ENCODE data around the gene GNA12. TPM values are rescaled to one million over a fixed set of nuclear protein-coding genes. Genes with fewer than 3 reads are reported as not detected.

GNA12 gene
- total and polyA plus RNA-seq, 2 of the 4 experiments (the other 2 are of a cell fraction), result 14.3 to 93.9 TPM

DNA sequence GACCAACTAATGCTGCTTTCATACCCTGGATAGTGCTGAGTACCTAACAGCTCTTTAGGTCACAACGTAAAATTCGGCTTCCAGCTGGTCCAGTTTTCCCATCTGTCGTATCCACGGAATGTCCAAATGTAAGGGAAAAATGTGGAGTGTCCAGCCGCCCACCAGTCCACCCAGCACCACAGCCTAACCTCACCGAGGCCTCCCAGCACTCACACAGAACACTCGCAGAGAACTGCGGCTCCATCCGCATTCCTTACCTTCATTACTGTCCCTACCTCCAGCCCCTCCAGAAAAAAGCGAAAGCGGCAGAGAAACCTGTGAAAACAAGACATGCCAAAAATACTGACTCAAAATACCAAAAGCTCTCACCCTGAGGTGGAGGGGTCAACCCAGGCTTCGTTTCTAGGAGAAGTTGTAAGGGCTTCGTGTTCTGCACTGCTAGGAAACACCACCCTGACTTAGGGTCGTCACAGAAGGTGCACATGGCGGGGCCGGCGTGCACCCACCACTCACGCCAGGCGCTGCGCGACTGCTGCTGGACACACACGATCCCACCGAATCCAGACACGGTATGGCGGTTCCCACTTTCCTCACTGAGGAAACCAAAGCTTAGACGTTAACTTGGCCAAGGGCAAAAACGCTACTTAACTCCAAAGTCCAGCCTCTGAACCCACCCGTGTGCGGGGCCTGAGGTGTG lies 82.2 kb downstream of the GNA12 start:
- Histone ChIP-seq H3K4me2 (ENCODE audit: low read depth, low read length) (peak overlapping the region; percentile 62), H3K9ac (ENCODE audit: low read depth, low read length) (peak overlapping the region; percentile 64), H2AFZ (replicated peaks; ENCODE audit: low read length, poor library complexity) (peak overlapping the region; percentile 86), H4K8ac (ENCODE audit: low read depth in 2 of 2, low read length in 2 of 2) (peak overlapping the region; percentile 71 to 96), H2BK5ac (ENCODE audit: low read depth, low read length, poor library complexity, severe bottlenecking) (peak overlapping the region; percentile 88), H3K4me3 (ENCODE audit: insufficient read depth, low read depth, low read length) (no peak overlapping the region), H4K5ac (ENCODE audit: low read depth, low read length) (peak overlapping the region; percentile 74), H3K9me1 (ENCODE audit: insufficient read depth, low read length) (peaks cover 33% of the 10 kb centered on the region), H3K36me3 (ENCODE audit: control insufficient read depth, insufficient read depth, low read length) (peaks cover 2% of the 10 kb centered on the region; the same call in 1 of the 2 replicates), H2BK20ac (ENCODE audit: low read depth, low read length) (peak overlapping the region; percentile 64; the same call in 1 of the 2 replicates), H2BK15ac (ENCODE audit: low read depth, low read length) (peak overlapping the region; percentile 41; the same call in 2 of the 3 replicates), H3K14ac (replicated peaks; ENCODE audit: low read depth, low read length) (peak overlapping the region; percentile 87), H3K18ac (ENCODE audit: low read depth, low read length) (peak overlapping the region; percentile 39), H3K56ac (ENCODE audit: extremely low read depth, insufficient read depth, low read length) (peak overlapping the region; percentile 57; the same call in 1 of the 2 replicates), H2AK9ac (replicated peaks; ENCODE audit: low read depth, low read length, poor library complexity) (peak overlapping the region; percentile 68), H3K4me1 (ENCODE audit: control insufficient read depth, insufficient read depth, low read length) (peaks cover 44% of the 10 kb centered on the region), H2BK120ac (ENCODE audit: low read depth, low read length) (peak overlapping the region; percentile 84), H3K9me3 (ENCODE audit: control insufficient read depth, insufficient read depth, low read length) (no peaks in the 10 kb centered on the region), H3K4ac (ENCODE audit: low read depth, low read length) (peak overlapping the region; percentile 96), H3K79me1 (ENCODE audit: low read depth in 1 of 2, low read length in 2 of 2) (peaks cover 42 to 69% of the 10 kb centered on the region in 2 experiments), H4K20me1 (ENCODE audit: insufficient read depth, low read length) (peaks cover 11% of the 10 kb centered on the region), H3K27ac (ENCODE audit: insufficient read depth, low read length) (peak overlapping the region; percentile 89), H4K91ac (ENCODE audit: insufficient read depth, low read depth, low read length) (peak overlapping the region; percentile 88), H3K23ac (ENCODE audit: low read depth, low read length) (peak overlapping the region; percentile 75), H3K27me3 (ENCODE audit: control insufficient read depth, insufficient read depth, low read length) (no peaks in the 10 kb centered on the region), H2AK5ac (ENCODE audit: low read depth, low read length) (peak overlapping the region; percentile 86)
- 79% methylated on average over 7 of the region's 29 CpGs; no CpG with 5 or more reads in 1 of the 2 experiments for WGBS, 2 experiments (ENCODE audit: extremely low coverage in 2 of 2, insufficient read length in 1 of 2)
- no peak for TF ChIP-seq POLR2A (IDR thresholded peaks at IDR 0.05; ENCODE audit: low read depth, low read length)
- no peak for TF ChIP-seq RAD21 (IDR thresholded peaks at IDR 0.05; ENCODE audit: low read length)
- ChIA-PET CTCF (no interaction called here), POLR2A (ENCODE audit: unreplicated experiment) (no interaction called here)
- ATAC-seq (ENCODE audit: low read depth) (no peak), DNase-seq (no peak)
- BruUV-seq (replicated peaks), result no TSS peak
- dilution Hi-C loops (cut with HindIII; ENCODE audit: low sequenced_read_pairs, unreplicated experiment) (no loop called here), intact Hi-C loops (cut with micrococcal nuclease) (loop anchor here (5.0 kb wide), 2 partner anchors 35 to 80 kb away; partner anchors contain the start of gene GNA12), in situ Hi-C loops (cut with MboI; ENCODE audit: low sequenced_read_pairs) (no loop called here)

All from IMR-90 (cell line).